ENCODE measurements around the gene TREX2. TPM values are rescaled to one million over a fixed set of nuclear protein-coding genes. Genes with fewer than 3 reads are reported as not detected.

Gene TREX2
- total and polyA plus RNA-seq, 12 donors: 0.28 to 4.3 (median 1.1) TPM; not detected in 2

DNA sequence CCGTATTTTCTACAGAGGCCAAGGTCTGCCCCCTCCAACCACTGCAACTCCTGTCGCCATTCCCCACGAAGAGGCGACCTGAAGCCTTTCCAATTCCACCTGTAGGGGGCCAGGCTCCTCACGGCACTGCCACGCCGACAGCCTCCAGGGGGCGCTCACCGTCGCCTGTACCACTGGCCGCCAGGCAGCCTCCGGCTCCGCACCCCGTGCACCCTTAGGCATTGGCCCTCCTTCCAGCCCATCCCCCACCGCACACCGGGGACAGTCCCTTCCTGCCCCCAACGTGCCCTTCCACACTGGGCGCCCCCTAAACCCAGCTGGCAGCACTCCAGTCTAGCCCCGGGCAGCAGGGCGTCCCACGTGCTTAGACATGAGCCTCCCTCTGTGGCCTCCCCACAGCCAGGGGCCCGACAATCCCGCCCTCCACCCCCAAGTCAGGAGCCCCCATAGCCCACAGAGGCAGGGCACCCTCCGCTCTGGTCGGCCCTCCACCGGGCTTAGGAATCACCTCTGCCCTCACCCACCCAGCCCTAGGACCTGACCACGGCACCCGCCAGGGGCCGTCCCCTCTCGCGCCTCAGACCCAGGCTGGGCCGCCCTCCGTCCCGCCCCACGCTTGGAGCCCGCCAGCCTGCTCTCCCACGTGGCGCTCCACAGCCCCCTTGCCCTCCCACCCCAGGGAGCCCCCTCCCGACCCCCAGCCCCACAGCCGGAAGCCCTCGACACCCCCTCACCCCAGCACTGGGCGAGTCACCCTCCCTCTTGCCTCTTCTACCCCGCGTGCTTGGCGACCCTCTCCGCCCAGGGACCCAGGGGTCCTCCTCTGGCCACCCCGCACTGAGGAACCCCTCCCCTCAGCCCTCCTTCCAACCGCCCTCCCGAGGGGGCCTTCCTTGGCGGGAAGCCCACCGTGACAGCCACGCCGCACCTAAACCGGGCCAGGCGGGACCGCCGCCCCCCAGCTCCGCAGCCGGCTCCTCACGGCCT lies 45.4 kb downstream of the TREX2 start:
- intact Hi-C loops (cut with DNase I): no loop called here
- H3K4me3 ChIP-seq: no peak overlapping the region
- H3K27ac ChIP-seq: no peak overlapping the region
- no peaks in the 10 kb centered on the region for H3K27me3 ChIP-seq
- no peaks in the 10 kb centered on the region for H3K4me1 ChIP-seq (replicated peaks in 1 of 2)
- H3K9me3 ChIP-seq (replicated peaks in 1 of 3): no peaks in the 10 kb centered on the region
- TF ChIP-seq POLR2A (IDR thresholded peaks at IDR 0.05): no peak
- TF ChIP-seq, protein P1, sequence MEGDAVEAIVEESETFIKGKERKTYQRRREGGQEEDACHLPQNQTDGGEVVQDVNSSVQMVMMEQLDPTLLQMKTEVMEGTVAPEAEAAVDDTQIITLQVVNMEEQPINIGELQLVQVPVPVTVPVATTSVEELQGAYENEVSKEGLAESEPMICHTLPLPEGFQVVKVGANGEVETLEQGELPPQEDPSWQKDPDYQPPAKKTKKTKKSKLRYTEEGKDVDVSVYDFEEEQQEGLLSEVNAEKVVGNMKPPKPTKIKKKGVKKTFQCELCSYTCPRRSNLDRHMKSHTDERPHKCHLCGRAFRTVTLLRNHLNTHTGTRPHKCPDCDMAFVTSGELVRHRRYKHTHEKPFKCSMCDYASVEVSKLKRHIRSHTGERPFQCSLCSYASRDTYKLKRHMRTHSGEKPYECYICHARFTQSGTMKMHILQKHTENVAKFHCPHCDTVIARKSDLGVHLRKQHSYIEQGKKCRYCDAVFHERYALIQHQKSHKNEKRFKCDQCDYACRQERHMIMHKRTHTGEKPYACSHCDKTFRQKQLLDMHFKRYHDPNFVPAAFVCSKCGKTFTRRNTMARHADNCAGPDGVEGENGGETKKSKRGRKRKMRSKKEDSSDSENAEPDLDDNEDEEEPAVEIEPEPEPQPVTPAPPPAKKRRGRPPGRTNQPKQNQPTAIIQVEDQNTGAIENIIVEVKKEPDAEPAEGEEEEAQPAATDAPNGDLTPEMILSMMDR (IDR thresholded peaks at IDR 0.05): peak; percentile 44 to 89 (median 64)
- DNase-seq: peak; percentile 42 to 68 (median 54)
- H3K36me3 ChIP-seq (replicated peaks in 1 of 2): no peaks in the 10 kb centered on the region
- 56 to 88% (median 75%) methylated on average over 20 to 59 of the region's 60 CpGs for WGBS, 4 donors

DNA sequence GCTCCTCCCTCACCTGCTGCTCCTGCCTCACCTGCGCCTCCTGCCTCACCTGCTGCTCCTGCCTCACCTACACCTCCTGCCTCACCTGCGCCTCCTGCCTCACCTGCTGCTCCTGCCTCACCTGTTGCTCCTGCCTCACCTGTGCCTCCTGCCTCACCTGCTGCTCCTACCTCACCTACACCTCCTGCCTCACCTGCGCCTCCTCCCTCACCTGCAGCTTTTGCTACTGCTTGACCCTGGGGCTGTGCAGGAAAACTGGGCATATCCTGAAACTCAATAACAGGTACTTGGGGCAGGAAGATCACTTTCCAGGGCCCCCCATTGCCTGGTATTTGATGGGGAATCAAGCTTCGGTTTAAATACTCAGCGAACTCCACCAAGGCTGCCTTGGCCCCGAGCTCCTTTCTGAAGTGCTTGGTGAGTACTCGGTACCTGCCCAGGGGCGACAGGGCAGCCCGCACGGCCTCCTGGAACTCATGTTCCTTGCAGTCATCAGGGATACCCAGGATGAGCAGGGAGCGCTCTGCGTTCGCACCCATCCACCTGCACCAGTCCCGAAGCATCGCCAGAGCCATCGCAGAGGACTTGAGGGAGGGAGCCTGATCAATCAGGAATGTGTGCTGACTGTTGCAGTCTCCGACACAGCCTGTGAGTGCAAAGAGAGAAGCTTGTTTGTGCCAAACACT lies 47.4 kb downstream of the TREX2 start:
- H3K27me3 ChIP-seq: no peaks in the 10 kb centered on the region
- H3K36me3 ChIP-seq (replicated peaks in 1 of 2): no peaks in the 10 kb centered on the region
- no peak overlapping the region for H3K4me3 ChIP-seq
- no peak for TF ChIP-seq POLR2A (IDR thresholded peaks at IDR 0.05)
- TF ChIP-seq, protein P1 (IDR thresholded peaks at IDR 0.05): no peak
- no peak for DNase-seq
- intact Hi-C loops (cut with DNase I): no loop called here
- H3K4me1 ChIP-seq (replicated peaks in 1 of 2): no peaks in the 10 kb centered on the region
- no peak overlapping the region for H3K27ac ChIP-seq
- 87 to 91% (median 87%) methylated on average over 8 to 17 of the region's 17 CpGs for WGBS, 4 donors
- H3K9me3 ChIP-seq (replicated peaks in 1 of 3): no peaks in the 10 kb centered on the region

DNA sequence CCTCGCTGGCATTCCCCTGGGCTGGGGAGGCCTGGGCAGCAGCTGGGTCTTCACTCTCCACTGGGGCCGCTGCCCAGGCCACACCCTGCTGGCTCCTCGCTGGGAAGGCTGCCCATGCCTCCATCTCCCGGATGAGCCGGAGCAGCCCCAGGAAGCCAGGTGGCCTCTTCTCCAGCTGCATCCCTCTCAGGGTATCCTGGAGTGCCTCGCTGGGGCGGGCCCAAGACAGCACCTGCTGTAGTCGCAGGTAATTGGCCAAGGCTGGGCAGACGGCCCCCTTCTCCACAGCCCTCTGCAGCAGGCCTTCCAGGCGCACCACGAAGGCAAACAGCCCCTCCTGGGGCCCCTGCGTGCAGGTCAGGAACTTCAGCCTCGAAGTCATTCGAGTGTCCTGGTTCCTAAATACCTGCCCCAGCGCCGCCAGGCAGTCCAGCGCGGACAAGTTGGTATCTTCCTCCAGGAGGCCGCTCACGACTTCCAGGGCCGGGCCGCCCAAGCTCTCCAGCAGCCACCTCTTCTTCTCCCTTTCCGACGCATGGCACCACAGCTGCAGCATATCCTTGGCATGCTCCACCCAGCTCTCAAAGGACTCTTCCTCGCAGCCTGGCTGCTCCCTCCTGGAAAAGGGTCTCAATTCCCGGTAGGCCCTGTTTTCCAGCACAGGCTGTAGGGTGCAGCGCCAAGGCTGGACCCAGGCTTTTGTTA lies 48.4 kb downstream of the TREX2 start:
- Histone ChIP-seq H3K9me3 (replicated peaks in 1 of 3) (no peaks in the 10 kb centered on the region), H3K27ac (no peak overlapping the region), H3K4me1 (replicated peaks in 1 of 2) (no peaks in the 10 kb centered on the region), H3K27me3 (no peaks in the 10 kb centered on the region), H3K36me3 (replicated peaks in 1 of 2) (no peaks in the 10 kb centered on the region), H3K4me3 (no peak overlapping the region)
- TF ChIP-seq, protein P1 (IDR thresholded peaks at IDR 0.05): no peak
- no peak for TF ChIP-seq POLR2A (IDR thresholded peaks at IDR 0.05)
- intact Hi-C loops (cut with DNase I): no loop called here
- 82 to 92% (median 88%) methylated on average over 7 to 27 of the region's 27 CpGs for WGBS, 4 donors
- DNase-seq: no peak
